GM18505 (cell line): ENCODE measurements around the gene COL4A1.

Source experiments
- ATAC-seq: cut with Tn5 transposase; IDR thresholded peaks from one replicate; pipeline ENCODE4 v1.9.1; 2021; ENCODE audit not compliant: unreplicated experiment
- POLR2A ChIP-seq: IDR thresholded peaks from 4 replicates; pipeline ENCODE4 v1.6.1; 2011; ENCODE audit warnings: borderline replicate concordance; ENCODE audit not compliant: insufficient read depth, insufficient read length; ENCODE audit errors: extremely low read depth

The COL4A1 gene

DNA sequence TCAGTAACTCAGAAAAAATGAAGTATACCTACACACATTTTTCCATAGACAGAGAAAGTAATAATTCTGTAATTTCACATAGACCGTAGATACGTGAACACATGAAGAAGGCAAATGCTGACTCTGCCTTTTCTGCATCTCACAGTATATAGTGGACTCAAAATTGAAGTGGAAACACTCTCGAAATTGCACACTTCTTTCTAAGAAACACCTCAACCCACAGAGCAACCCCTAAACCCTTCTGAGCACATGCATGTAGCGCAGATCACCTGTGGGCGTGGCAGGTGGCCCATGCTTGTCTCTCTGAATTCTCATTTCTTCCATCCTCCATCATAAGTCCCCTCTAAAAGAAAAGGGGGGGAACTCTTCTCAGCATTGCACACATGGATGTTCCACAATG, 34.7 kb downstream of the COL4A1 start:
- no peak for ATAC-seq
- no peak for TF ChIP-seq POLR2A

GRCh38 chr13:110271313-110271712, 35.6 kb downstream of the COL4A1 start:
- TF ChIP-seq POLR2A = no peak
- no peak for ATAC-seq

DNA sequence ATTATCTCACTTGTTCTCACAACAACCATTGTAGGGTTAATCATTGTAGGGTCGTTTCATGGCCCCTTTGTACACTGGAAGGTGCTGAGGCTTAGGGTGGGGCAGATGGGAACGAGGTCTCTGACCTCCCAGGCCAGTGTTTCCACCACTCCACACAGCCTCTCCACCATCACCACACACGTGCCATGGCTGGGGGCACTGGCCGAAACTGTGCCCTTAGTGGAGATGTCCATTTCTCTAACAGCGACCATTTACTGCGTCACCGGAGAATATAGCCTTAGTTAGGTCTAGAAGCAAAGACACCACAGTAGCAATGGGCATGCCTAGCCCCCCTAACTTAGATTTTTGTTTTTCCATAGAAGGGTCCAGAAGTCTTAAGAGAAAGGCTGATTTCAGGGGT, 36.5 kb downstream of the COL4A1 start:
- ATAC-seq = no peak

GRCh38 chr13:110269509-110270185, 37.3 kb downstream of the COL4A1 start:
- no peak for ATAC-seq
- TF ChIP-seq POLR2A = no peak

More for the DNA sequence above, 36.5 kb downstream of the COL4A1 start:
- TF ChIP-seq POLR2A = no peak

- ATAC-seq = no peak
- no peak for TF ChIP-seq POLR2A
These were observed 38.3 kb downstream of the COL4A1 start for GRCh38 chr13:110268576-110269185.

GRCh38 chr13:110268061-110268460, 38.9 kb downstream of the COL4A1 start:
- TF ChIP-seq POLR2A = no peak
- ATAC-seq = no peak

GRCh38 chr13:110266983-110267382, 40.0 kb downstream of the COL4A1 start:
- TF ChIP-seq POLR2A = no peak
- no peak for ATAC-seq

DNA sequence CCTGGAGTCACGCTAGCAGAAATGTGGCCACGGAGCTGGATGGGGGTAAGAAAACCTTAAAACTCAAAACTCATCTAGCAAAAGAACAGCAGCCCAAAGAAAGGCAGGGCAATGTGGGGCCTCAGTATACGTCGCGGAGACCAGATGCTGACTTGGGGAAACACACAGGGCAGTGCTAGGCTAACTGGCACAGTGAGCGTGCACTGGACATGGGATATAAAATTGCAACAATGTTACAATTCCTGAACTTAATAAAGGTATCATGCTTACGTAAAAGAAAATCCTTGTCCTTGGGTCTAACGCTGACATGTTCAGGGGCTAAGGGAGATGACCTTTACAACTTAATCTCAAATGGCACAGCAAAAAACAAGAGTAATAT, 40.5 kb downstream of the COL4A1 start:
- TF ChIP-seq POLR2A = no peak
- ATAC-seq = no peak

- ATAC-seq = no peak
- TF ChIP-seq POLR2A = no peak
These were observed 41.1 kb downstream of the COL4A1 start for GRCh38 chr13:110265682-110266430.

GRCh38 chr13:110265341-110265681, 41.6 kb downstream of the COL4A1 start:
- TF ChIP-seq POLR2A = no peak
- no peak for ATAC-seq

GRCh38 chr13:110264685-110265275, 42.2 kb downstream of the COL4A1 start:
- no peak for TF ChIP-seq POLR2A

GRCh38 chr13:110263888-110264287, 43.1 kb downstream of the COL4A1 start:
- TF ChIP-seq POLR2A = no peak
- ATAC-seq = no peak

More at GRCh38 chr13:110264685-110265275, 42.2 kb downstream of the COL4A1 start:
- ATAC-seq = no peak

- ATAC-seq = no peak
- no peak for TF ChIP-seq POLR2A
These were observed 43.6 kb downstream of the COL4A1 start for GRCh38 chr13:110263404-110263803.
